ENCODE measurements around the gene ENTPD7.

The ENTPD7 gene

DNA sequence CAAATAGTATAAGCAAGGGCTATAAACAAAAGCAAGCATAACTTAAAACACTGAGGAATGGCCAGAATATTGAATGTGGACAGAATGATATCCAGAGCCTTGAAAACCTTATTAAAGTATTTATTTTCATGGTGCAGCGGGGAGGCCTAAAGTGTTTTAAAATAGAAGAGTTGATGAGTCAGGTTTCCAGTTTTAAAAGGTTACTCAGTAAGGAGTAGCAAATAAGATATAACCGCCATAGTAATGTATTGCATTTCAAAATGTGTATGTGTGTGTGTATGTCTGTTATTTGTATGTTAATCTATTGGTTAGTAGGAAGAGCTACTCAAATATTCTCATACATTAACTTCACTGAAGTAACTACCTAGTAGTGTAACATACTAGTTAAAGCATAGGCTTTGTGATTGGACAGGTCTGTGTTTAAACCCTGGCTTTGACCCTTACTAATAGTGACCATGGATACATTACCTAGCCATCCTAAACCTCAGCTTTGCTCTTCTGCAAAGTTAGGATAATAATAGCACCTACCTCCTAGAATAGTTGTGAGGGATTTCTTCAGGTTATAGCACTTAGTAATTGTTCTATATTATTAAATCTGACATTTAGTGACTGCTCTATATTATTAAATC lies 89.6 kb downstream of the ENTPD7 start:
- TF ChIP-seq ZBTB7A (IDR thresholded peaks at IDR 0.05; ENCODE audit: low read depth), result no peak
- TF ChIP-seq, protein P1, sequence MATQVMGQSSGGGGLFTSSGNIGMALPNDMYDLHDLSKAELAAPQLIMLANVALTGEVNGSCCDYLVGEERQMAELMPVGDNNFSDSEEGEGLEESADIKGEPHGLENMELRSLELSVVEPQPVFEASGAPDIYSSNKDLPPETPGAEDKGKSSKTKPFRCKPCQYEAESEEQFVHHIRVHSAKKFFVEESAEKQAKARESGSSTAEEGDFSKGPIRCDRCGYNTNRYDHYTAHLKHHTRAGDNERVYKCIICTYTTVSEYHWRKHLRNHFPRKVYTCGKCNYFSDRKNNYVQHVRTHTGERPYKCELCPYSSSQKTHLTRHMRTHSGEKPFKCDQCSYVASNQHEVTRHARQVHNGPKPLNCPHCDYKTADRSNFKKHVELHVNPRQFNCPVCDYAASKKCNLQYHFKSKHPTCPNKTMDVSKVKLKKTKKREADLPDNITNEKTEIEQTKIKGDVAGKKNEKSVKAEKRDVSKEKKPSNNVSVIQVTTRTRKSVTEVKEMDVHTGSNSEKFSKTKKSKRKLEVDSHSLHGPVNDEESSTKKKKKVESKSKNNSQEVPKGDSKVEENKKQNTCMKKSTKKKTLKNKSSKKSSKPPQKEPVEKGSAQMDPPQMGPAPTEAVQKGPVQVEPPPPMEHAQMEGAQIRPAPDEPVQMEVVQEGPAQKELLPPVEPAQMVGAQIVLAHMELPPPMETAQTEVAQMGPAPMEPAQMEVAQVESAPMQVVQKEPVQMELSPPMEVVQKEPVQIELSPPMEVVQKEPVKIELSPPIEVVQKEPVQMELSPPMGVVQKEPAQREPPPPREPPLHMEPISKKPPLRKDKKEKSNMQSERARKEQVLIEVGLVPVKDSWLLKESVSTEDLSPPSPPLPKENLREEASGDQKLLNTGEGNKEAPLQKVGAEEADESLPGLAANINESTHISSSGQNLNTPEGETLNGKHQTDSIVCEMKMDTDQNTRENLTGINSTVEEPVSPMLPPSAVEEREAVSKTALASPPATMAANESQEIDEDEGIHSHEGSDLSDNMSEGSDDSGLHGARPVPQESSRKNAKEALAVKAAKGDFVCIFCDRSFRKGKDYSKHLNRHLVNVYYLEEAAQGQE (IDR thresholded peaks at IDR 0.05; ENCODE audit: low read depth), result no peak
- TF ChIP-seq FOXM1 (IDR thresholded peaks at IDR 0.05; ENCODE audit: borderline replicate concordance, low read depth), result no peak
- TF ChIP-seq EP300 (IDR thresholded peaks at IDR 0.05; ENCODE audit: borderline replicate concordance), result no peak
- TF ChIP-seq RAD21 (IDR thresholded peaks at IDR 0.05; ENCODE audit: low read depth), result no peak
- no peak for TF ChIP-seq CREB1 (IDR thresholded peaks at IDR 0.05; ENCODE audit: low read depth)
- no peak for TF ChIP-seq CEBPB (IDR thresholded peaks at IDR 0.05)
- TF ChIP-seq, protein P2, sequence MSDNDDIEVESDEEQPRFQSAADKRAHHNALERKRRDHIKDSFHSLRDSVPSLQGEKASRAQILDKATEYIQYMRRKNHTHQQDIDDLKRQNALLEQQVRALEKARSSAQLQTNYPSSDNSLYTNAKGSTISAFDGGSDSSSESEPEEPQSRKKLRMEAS (IDR thresholded peaks at IDR 0.05), result no peak
- no peak for TF ChIP-seq TAF1 (IDR thresholded peaks at IDR 0.05; ENCODE audit: low read depth)
- TF ChIP-seq, protein P3, sequence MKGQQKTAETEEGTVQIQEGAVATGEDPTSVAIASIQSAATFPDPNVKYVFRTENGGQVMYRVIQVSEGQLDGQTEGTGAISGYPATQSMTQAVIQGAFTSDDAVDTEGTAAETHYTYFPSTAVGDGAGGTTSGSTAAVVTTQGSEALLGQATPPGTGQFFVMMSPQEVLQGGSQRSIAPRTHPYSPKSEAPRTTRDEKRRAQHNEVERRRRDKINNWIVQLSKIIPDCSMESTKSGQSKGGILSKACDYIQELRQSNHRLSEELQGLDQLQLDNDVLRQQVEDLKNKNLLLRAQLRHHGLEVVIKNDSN (IDR thresholded peaks at IDR 0.05), result no peak
- no peak for TF ChIP-seq TCF12 (IDR thresholded peaks at IDR 0.05; ENCODE audit: low read depth)
- TF ChIP-seq EGR1 (IDR thresholded peaks at IDR 0.05), result no peak
- no peak for TF ChIP-seq YY1 (IDR thresholded peaks at IDR 0.05; ENCODE audit: low read depth)
- no peak for TF ChIP-seq NFIC (IDR thresholded peaks at IDR 0.05)
- no peak for TF ChIP-seq TEAD4 (IDR thresholded peaks at IDR 0.05)

DNA sequence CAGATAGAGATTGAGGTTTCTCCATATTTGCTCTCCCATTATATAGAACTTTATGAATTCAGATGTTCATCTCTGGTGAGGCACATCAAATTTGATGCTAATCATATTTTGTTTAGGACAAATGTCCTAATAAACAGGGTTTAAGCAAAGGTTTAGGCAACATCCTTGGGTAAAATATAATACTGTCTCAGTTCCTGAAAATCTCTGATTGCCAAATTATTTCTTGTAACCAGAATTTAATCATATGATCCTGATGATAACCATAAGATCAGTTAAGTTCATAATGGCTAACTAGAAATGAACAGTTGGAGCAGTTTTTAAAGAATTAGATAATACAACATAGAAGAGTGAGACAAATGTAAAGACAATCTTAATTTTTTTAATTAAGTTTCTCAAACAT lies 91.3 kb downstream of the ENTPD7 start:
- no peak for TF ChIP-seq FOXM1 (IDR thresholded peaks at IDR 0.05; ENCODE audit: borderline replicate concordance, low read depth)
- TF ChIP-seq NFIC (IDR thresholded peaks at IDR 0.05), result no peak
- TF ChIP-seq, protein P1 (IDR thresholded peaks at IDR 0.05; ENCODE audit: low read depth), result no peak
- TF ChIP-seq, protein P3 (IDR thresholded peaks at IDR 0.05), result no peak
- TF ChIP-seq EGR1 (IDR thresholded peaks at IDR 0.05), result no peak
- no peak for TF ChIP-seq YY1 (IDR thresholded peaks at IDR 0.05; ENCODE audit: low read depth)
- TF ChIP-seq TEAD4 (IDR thresholded peaks at IDR 0.05), result no peak
- TF ChIP-seq TCF12 (IDR thresholded peaks at IDR 0.05; ENCODE audit: low read depth), result no peak
- TF ChIP-seq CREB1 (IDR thresholded peaks at IDR 0.05; ENCODE audit: low read depth), result no peak
- no peak for TF ChIP-seq RAD21 (IDR thresholded peaks at IDR 0.05; ENCODE audit: low read depth)
- TF ChIP-seq, protein P2 (IDR thresholded peaks at IDR 0.05), result no peak
- TF ChIP-seq CEBPB (IDR thresholded peaks at IDR 0.05), result no peak
- no peak for TF ChIP-seq ZBTB7A (IDR thresholded peaks at IDR 0.05; ENCODE audit: low read depth)
- TF ChIP-seq TAF1 (IDR thresholded peaks at IDR 0.05; ENCODE audit: low read depth), result no peak
- TF ChIP-seq EP300 (IDR thresholded peaks at IDR 0.05; ENCODE audit: borderline replicate concordance), result no peak

DNA sequence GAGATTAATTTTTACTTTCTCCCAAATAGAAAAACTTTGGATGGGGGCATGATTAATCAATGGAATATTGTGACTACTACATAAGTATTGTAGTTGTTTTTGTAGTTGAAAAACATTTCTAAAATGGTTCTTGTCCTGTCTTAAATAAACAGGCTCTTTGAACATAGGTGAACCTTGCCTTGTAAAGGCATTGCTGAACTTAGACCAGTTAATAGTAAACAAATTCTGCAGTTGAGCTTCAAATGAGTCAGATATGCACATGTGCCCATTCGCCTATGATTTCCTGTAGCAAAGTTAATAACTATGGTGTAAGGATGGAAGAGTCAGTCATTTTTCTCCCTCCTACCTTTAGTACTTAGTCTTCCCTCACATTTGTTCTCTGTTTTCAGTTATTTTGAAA lies 95.4 kb downstream of the ENTPD7 start:
- TF ChIP-seq, protein P1 (IDR thresholded peaks at IDR 0.05; ENCODE audit: low read depth), result no peak
- TF ChIP-seq, protein P2 (IDR thresholded peaks at IDR 0.05), result no peak
- TF ChIP-seq YY1 (IDR thresholded peaks at IDR 0.05; ENCODE audit: low read depth) (no peak), CEBPB (IDR thresholded peaks at IDR 0.05) (no peak), TEAD4 (IDR thresholded peaks at IDR 0.05) (no peak), TCF12 (IDR thresholded peaks at IDR 0.05; ENCODE audit: low read depth) (no peak), TAF1 (IDR thresholded peaks at IDR 0.05; ENCODE audit: low read depth) (no peak), RAD21 (IDR thresholded peaks at IDR 0.05; ENCODE audit: low read depth) (no peak), EP300 (IDR thresholded peaks at IDR 0.05; ENCODE audit: borderline replicate concordance) (no peak), CREB1 (IDR thresholded peaks at IDR 0.05; ENCODE audit: low read depth) (no peak), ZBTB7A (IDR thresholded peaks at IDR 0.05; ENCODE audit: low read depth) (no peak), NFIC (IDR thresholded peaks at IDR 0.05) (no peak)
- TF ChIP-seq, protein P3 (IDR thresholded peaks at IDR 0.05), result no peak

All from Ishikawa (cell line).